GM23338 (cell line): Measurements from ENCODE around the gene FYN. TPM values are rescaled to one million over a fixed set of nuclear protein-coding genes. Genes with fewer than 3 reads are reported as not detected.

Source experiments
- ATAC-seq: fragments of 200-7000 bp; cut with Tn5 transposase; 3 replicates; pipeline ENCODE4 v1.9.1; 2020
- DNase-seq: peaks from one replicate; pipeline ENCODE4 v3.0.0-alpha.2; 2015; ENCODE audit warnings: low spot score
- H2AFZ ChIP-seq: fragments of 200-600 bp; sonication (generic); 2 replicates; pipeline ENCODE4 v1.8.0; 2016; ENCODE audit warnings: antibody characterized with exemption, mild to moderate bottlenecking, moderate library complexity
- H3F3A ChIP-seq: fragments of 200-600 bp; sonication (generic); replicated peaks from 2 replicates; pipeline ENCODE4 v1.8.0; 2017; ENCODE audit warnings: antibody characterized with exemption, mixed run types, low read depth
- H3K27ac ChIP-seq: fragments of 200-600 bp; sonication (generic); 2 replicates; pipeline ENCODE4 v1.6.1; 2016; ENCODE audit warnings: low read depth
- H3K27me3 ChIP-seq: fragments of 200-600 bp; sonication (generic); 2 replicates; pipeline ENCODE4 v1.8.0; 2016; ENCODE audit warnings: mild to moderate bottlenecking, mixed run types, moderate library complexity; ENCODE audit not compliant: insufficient read depth
- H3K36me3 ChIP-seq: fragments of 200-600 bp; sonication (generic); 2 replicates; pipeline ENCODE4 v1.8.0; 2016; ENCODE audit warnings: mild to moderate bottlenecking; ENCODE audit not compliant: insufficient read depth
- H3K4me1 ChIP-seq: fragments of 200-600 bp; sonication (generic); 2 replicates; pipeline ENCODE4 v1.8.0; 2016; ENCODE audit warnings: mild to moderate bottlenecking, moderate library complexity; ENCODE audit not compliant: insufficient read depth
- H3K4me2 ChIP-seq: fragments of 200-600 bp; sonication (generic); 2 replicates; pipeline ENCODE4 v1.7.1; 2017; ENCODE audit warnings: mixed run types
- H3K4me3 ChIP-seq: fragments of 200-600 bp; sonication (generic); 2 replicates; pipeline ENCODE4 v1.6.1; 2016; ENCODE audit warnings: mixed run types
- H3K79me2 ChIP-seq: fragments of 200-600 bp; sonication (generic); replicated peaks from 2 replicates; pipeline ENCODE4 v1.8.0; 2017; ENCODE audit warnings: mild to moderate bottlenecking; ENCODE audit not compliant: insufficient read depth
- H3K9me2 ChIP-seq: fragments of 200-600 bp; sonication (generic); 2 replicates; pipeline ENCODE4 v1.8.0; 2017; ENCODE audit not compliant: insufficient read depth
- H4K20me1 ChIP-seq: fragments of 200-600 bp; sonication (generic); replicated peaks from 2 replicates; pipeline ENCODE4 v1.8.0; 2017; ENCODE audit warnings: mild to moderate bottlenecking; ENCODE audit not compliant: insufficient read depth
- H3K27ac Mint-ChIP-seq: 2 replicates; pipeline ENCODE4 v1.8.0; 2020; ENCODE audit warnings: inconsistent platforms, mild to moderate bottlenecking, moderate library complexity, mixed read lengths
- H3K27me3 Mint-ChIP-seq: 3 replicates; pipeline ENCODE4 v1.8.0; 2022; ENCODE audit warnings: low read depth, mild to moderate bottlenecking, moderate library complexity, mixed read lengths, inconsistent platforms; ENCODE audit not compliant: insufficient read depth, poor library complexity
- H3K36me3 Mint-ChIP-seq: 3 replicates; pipeline ENCODE4 v1.8.0; 2021; ENCODE audit warnings: low read depth, mild to moderate bottlenecking, inconsistent platforms, moderate library complexity, mixed read lengths
- H3K4me1 Mint-ChIP-seq: 3 replicates; pipeline ENCODE4 v1.8.0; 2020; ENCODE audit warnings: mild to moderate bottlenecking, inconsistent platforms, mixed read lengths
- H3K4me3 Mint-ChIP-seq: 3 replicates; pipeline ENCODE4 v1.8.0; 2021; ENCODE audit warnings: moderate library complexity, mild to moderate bottlenecking, inconsistent platforms, mixed read lengths
- H3K9me3 Mint-ChIP-seq: 3 replicates; pipeline ENCODE4 v1.8.0; 2020; ENCODE audit warnings: moderate library complexity, mild to moderate bottlenecking, inconsistent platforms, mixed read lengths
- CREB1 ChIP-seq: fragments of 250-450 bp; sonication (Bioruptor Pico); IDR thresholded peaks from 2 replicates; pipeline ENCODE4 v1.5.0; 2020; ENCODE audit warnings: low read depth, mild to moderate bottlenecking, moderate library complexity
- CTCF ChIP-seq, 2 experiments: fragments of 200-600 bp in 1 of 2; sonication (generic) in 1 of 2; conservative IDR thresholded peaks; 2 replicates each; pipeline versions ENCODE4 v1.5.1 to v1.6.1; 2016 to 2017; ENCODE audit warnings: antibody characterized with exemption in 2 of 2, low read depth in 2 of 2, mild to moderate bottlenecking in 2 of 2, moderate library complexity in 1 of 2
- ETS1 ChIP-seq: IDR thresholded peaks from 2 replicates; pipeline ENCODE4 v1.6.1; 2016; ENCODE audit warnings: antibody characterized with exemption
- EZH2 ChIP-seq: fragments of 200-600 bp; sonication (generic); IDR thresholded peaks from one replicate; pipeline ENCODE4 v1.8.0; 2017; ENCODE audit warnings: antibody characterized with exemption, mild to moderate bottlenecking, low read depth; ENCODE audit not compliant: unreplicated experiment
- EZH2phosphoT487 ChIP-seq: fragments of 200-600 bp; sonication (generic); IDR thresholded peaks from one replicate; pipeline ENCODE4 v1.8.1; 2018; ENCODE audit warnings: antibody characterized with exemption; ENCODE audit not compliant: unreplicated experiment
- JUNB ChIP-seq: IDR thresholded peaks from one replicate; pipeline ENCODE4 v1.6.1; 2016; ENCODE audit warnings: antibody characterized with exemption; ENCODE audit not compliant: unreplicated experiment
- NANOG ChIP-seq: IDR thresholded peaks from 2 replicates; pipeline ENCODE4 v1.6.1; 2016; ENCODE audit warnings: antibody characterized with exemption, borderline replicate concordance
- POLR2AphosphoS5 ChIP-seq: IDR thresholded peaks from 2 replicates; pipeline ENCODE4 v1.6.1; 2016; ENCODE audit warnings: antibody characterized with exemption, low read depth
- REST ChIP-seq: IDR thresholded peaks from one replicate; pipeline ENCODE4 v1.6.1; 2018; ENCODE audit warnings: antibody characterized with exemption; ENCODE audit not compliant: unreplicated experiment
- STAT1 ChIP-seq: IDR thresholded peaks from one replicate; pipeline ENCODE4 v1.6.1; 2016; ENCODE audit warnings: antibody characterized with exemption; ENCODE audit not compliant: unreplicated experiment
- ZNF114 ChIP-seq: fragments of 250-450 bp; sonication (Bioruptor Pico); IDR thresholded peaks from 2 replicates; pipeline ENCODE4 v1.5.0; 2020; ENCODE audit warnings: mild to moderate bottlenecking, moderate library complexity
- ZNF331 ChIP-seq: fragments of 250-450 bp; sonication (Bioruptor Pico); IDR thresholded peaks from 2 replicates; pipeline ENCODE4 v1.5.0; 2020; ENCODE audit warnings: low read depth, mild to moderate bottlenecking, moderate library complexity
- ZNF462 ChIP-seq: fragments of 250-450 bp; sonication (Bioruptor Pico); IDR thresholded peaks from 2 replicates; pipeline ENCODE4 v1.5.0; 2020; ENCODE audit warnings: mild to moderate bottlenecking, moderate library complexity
- polyA plus RNA-seq: library from polyadenylated mRNA; unstranded; fragments of >200 nt; fragmentation: Nextera tagmentation; extraction: Ambion mirVana; gene quantifications from 2 replicates; pipeline ENCODE4 v1.2.1, GENCODE V29; 2016
- total RNA-seq: library from RNA; depleted of rRNA; stranded (reverse); fragments of >200 nt; shearing (Covaris generic); gene quantifications from 2 replicates; pipeline ENCODE4 v1.2.3, GENCODE V29; 2014

Gene FYN
- total and polyA plus RNA-seq, 2 experiments from 2014 or later = 46.8 to 143 TPM

- DNase-seq (no peak), ATAC-seq (no peak)
- Mint-ChIP-seq H3K27me3 (peaks cover 2% of the 10 kb centered on the region), H3K4me3 (no peak overlapping the region), H3K4me1 (peaks cover 17% of the 10 kb centered on the region), H3K9me3 (no peaks in the 10 kb centered on the region), H3K36me3 (peaks cover 40% of the 10 kb centered on the region), H3K27ac (no peak overlapping the region)
- no peaks in the 10 kb centered on the region for H3F3A ChIP-seq
- H3K4me3 ChIP-seq = no peak overlapping the region
- H2AFZ ChIP-seq = no peak overlapping the region
- 0 out of 2 replicates have a peak, but pooled peaks cover 11% of the 10 kb centered on the region for H3K79me2 ChIP-seq
- H3K4me1 ChIP-seq = peaks cover 19% of the 10 kb centered on the region
- TF ChIP-seq STAT1 (no peak), NANOG (no peak), JUNB (no peak), EZH2phosphoT487 (no peak), CREB1 (CRISPR knock-in tag) (no peak), ZNF331 (CRISPR knock-in tag) (no peak), ZNF114 (CRISPR knock-in tag) (no peak), ETS1 (no peak), REST (no peak), EZH2 (no peak), CTCF (conservative IDR thresholded peaks at IDR 0.05; ENCODE audit: low read depth in 2 of 2) (no peak), ZNF462 (CRISPR knock-in tag) (no peak), POLR2AphosphoS5 (no peak)
- no peak overlapping the region for H3K27ac ChIP-seq
- no peaks in the 10 kb centered on the region; the same call in 1 of the 2 replicates for H3K36me3 ChIP-seq
- no peaks in the 10 kb centered on the region for H3K9me2 ChIP-seq
- no peaks in the 10 kb centered on the region for H3K27me3 ChIP-seq
- H4K20me1 ChIP-seq = peaks cover 3% of the 10 kb centered on the region; the same call in 1 of the 2 replicates
- no peak overlapping the region for H3K4me2 ChIP-seq
Observed at GRCh38 chr6:111716325-111716724, 156.9 kb downstream of the FYN start.
